ENCODE results near the gene DBH.

- TF ChIP-seq POLR2A (IDR thresholded peaks at IDR 0.05) (no peak), CTCF (IDR thresholded peaks at IDR 0.05) (no peak)
Observed at GRCh38 chr9:133614056-133614455, 22.1 kb upstream of the DBH start.

Data from body of pancreas (tissue), 4 donors.